Panc1 (cell line): ENCODE measurements around the gene DTX3.

ENCODE experiments used
- CTCF ChIP-seq: fragments of 450-650 bp; IDR thresholded peaks from 2 replicates; pipeline ENCODE4 v1.5.1; 2017; ENCODE audit warnings: mild to moderate bottlenecking
- POLR2AphosphoS5 ChIP-seq: IDR thresholded peaks from 2 replicates; pipeline ENCODE4 v1.6.1; 2012; ENCODE audit warnings: mild to moderate bottlenecking, low read depth, low read length, moderate library complexity
- SIN3A ChIP-seq: IDR thresholded peaks from 2 replicates; pipeline ENCODE4 v1.6.1; 2012; ENCODE audit warnings: low read depth, mild to moderate bottlenecking, low read length, moderate library complexity, borderline replicate concordance; ENCODE audit not compliant: insufficient read depth
- TCF7L2 ChIP-seq: IDR thresholded peaks from 2 replicates; pipeline ENCODE4 v1.6.1; 2011; ENCODE audit warnings: mild to moderate bottlenecking, low read depth, low read length, inconsistent platforms
- TF ChIP-seq, protein P1 (sequence below), 2 experiments: IDR thresholded peaks; 2 replicates each; pipeline ENCODE4 v1.6.1; 2011 to 2012; ENCODE audit warnings: low read depth in 2 of 2, control low read depth in 1 of 2, low read length in 1 of 2, mild to moderate bottlenecking in 1 of 2, moderate library complexity in 1 of 2; ENCODE audit not compliant: insufficient read depth in 1 of 2

DNA sequence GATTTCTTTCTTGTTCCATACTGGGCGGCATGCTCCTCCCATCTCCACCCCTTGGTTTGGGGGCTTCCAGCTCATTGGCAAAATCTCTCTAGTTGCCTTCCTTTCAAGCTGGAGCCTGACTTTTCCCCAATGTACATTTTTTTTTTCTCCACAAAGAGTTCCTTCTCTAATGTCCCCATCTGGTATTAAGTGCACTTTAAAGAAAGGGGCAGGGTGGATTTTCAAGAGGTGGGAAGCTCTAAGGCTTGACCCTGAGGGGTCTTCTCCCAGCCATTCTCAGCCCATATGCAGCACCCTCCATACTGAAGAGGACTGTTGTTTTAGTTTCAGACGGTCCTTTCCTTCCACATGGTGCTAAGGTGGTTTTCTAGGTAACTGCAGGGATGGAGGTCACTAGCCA, 19.5 kb upstream of the DTX3 start:
- TF ChIP-seq CTCF = no peak
- TF ChIP-seq SIN3A = no peak
- no peak for TF ChIP-seq POLR2AphosphoS5
- TF ChIP-seq, protein P1, sequence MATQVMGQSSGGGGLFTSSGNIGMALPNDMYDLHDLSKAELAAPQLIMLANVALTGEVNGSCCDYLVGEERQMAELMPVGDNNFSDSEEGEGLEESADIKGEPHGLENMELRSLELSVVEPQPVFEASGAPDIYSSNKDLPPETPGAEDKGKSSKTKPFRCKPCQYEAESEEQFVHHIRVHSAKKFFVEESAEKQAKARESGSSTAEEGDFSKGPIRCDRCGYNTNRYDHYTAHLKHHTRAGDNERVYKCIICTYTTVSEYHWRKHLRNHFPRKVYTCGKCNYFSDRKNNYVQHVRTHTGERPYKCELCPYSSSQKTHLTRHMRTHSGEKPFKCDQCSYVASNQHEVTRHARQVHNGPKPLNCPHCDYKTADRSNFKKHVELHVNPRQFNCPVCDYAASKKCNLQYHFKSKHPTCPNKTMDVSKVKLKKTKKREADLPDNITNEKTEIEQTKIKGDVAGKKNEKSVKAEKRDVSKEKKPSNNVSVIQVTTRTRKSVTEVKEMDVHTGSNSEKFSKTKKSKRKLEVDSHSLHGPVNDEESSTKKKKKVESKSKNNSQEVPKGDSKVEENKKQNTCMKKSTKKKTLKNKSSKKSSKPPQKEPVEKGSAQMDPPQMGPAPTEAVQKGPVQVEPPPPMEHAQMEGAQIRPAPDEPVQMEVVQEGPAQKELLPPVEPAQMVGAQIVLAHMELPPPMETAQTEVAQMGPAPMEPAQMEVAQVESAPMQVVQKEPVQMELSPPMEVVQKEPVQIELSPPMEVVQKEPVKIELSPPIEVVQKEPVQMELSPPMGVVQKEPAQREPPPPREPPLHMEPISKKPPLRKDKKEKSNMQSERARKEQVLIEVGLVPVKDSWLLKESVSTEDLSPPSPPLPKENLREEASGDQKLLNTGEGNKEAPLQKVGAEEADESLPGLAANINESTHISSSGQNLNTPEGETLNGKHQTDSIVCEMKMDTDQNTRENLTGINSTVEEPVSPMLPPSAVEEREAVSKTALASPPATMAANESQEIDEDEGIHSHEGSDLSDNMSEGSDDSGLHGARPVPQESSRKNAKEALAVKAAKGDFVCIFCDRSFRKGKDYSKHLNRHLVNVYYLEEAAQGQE (IDR thresholded peaks at IDR 0.05; ENCODE audit: insufficient read depth in 1 of 2, low read depth in 2 of 2, low read length in 1 of 2) = no peak
- no peak for TF ChIP-seq TCF7L2
